Right renal cortex interstitium (tissue), 3 donors: ENCODE data around the gene CBX3. TPM values are rescaled to one million over a fixed set of nuclear protein-coding genes. Genes with fewer than 3 reads are reported as not detected.

Source experiments
- polyA plus RNA-seq, 3 donors: library from polyadenylated mRNA; unstranded; fragments of 120-200 nt; gene quantifications; one replicate each; pipeline ENCODE4 v1.2.1, GENCODE V29; 2013; ENCODE audit not compliant: insufficient read length in 3 of 3

The CBX3 gene
- polyA plus RNA-seq, 3 donors: 341 to 386 (median 370) TPM

Other genes starting within 250 kb of the CBX3 start
- gene NFE2L3, start 49.5 kb upstream of the CBX3 start, polyA plus RNA-seq: 10 to 100 TPM; 30.8 to 46.1 (median 40.9) TPM
- gene HNRNPA2B1, start 999 bp upstream of the CBX3 start, polyA plus RNA-seq: 1,000 to 10,000 TPM; 1,474 to 1,810 (median 1,601) TPM
- 10 to 100 TPM; 18.1 to 21.4 (median 19.7) TPM for gene SNX10, start 90.1 kb downstream of the CBX3 start, polyA plus RNA-seq